Stomach (tissue), 4 donors: ENCODE measurements around the gene FCHSD2.

Experiments
- EP300 ChIP-seq: sonication (generic); formaldehyde crosslinking; IDR thresholded peaks from one replicate; pipeline ENCODE4 v1.6.1; 2017; ENCODE audit warnings: antibody characterized with exemption
- POLR2A ChIP-seq, 4 donors: fragments of 450-650 bp; IDR thresholded peaks; one replicate each; pipeline ENCODE4 v1.6.1; 2016; ENCODE audit warnings: antibody characterized with exemption in 4 of 4, control low read depth in 2 of 4, mild to moderate bottlenecking in 1 of 4, moderate library complexity in 1 of 4
- POLR2AphosphoS5 ChIP-seq, 3 donors: sonication (generic); formaldehyde crosslinking; IDR thresholded peaks; one replicate each; pipeline ENCODE4 v1.6.1; 2016; ENCODE audit warnings: antibody characterized with exemption in 3 of 3
- TF ChIP-seq, protein P1 (sequence below), 7 experiments: fragments of 450-650 bp in 4 of 7; fragments of 200-600 bp in 3 of 7; sonication (generic) in 3 of 7; IDR thresholded peaks; one replicate each; pipeline ENCODE4 v1.5.1; 2016 to 2019; ENCODE audit warnings: antibody characterized with exemption in 7 of 7, control low read depth in 2 of 7, mild to moderate bottlenecking in 1 of 7

DNA sequence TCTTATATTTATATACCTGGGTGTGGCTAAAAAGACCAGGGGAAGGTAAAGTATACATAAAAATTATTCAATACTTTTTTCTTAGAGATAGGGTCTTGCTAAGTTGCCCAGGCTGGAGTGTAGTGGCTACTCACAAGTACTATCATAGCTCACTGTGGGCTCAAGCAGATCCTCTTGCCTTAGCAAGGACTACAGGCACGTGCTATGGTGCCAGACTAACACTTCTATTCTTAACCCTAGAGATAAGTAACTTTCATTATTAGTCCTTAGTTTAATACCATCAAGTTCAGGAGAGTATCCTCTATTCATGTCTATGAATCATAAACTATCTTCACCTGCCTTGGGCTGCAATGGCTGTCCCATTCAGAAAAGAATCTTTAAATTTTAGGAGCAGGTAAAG lies 11.9 kb downstream of the FCHSD2 start:
- TF ChIP-seq POLR2A (IDR thresholded peaks at IDR 0.05) (no peak), EP300 (no peak), POLR2AphosphoS5 (IDR thresholded peaks at IDR 0.05) (no peak)
- TF ChIP-seq, protein P1, sequence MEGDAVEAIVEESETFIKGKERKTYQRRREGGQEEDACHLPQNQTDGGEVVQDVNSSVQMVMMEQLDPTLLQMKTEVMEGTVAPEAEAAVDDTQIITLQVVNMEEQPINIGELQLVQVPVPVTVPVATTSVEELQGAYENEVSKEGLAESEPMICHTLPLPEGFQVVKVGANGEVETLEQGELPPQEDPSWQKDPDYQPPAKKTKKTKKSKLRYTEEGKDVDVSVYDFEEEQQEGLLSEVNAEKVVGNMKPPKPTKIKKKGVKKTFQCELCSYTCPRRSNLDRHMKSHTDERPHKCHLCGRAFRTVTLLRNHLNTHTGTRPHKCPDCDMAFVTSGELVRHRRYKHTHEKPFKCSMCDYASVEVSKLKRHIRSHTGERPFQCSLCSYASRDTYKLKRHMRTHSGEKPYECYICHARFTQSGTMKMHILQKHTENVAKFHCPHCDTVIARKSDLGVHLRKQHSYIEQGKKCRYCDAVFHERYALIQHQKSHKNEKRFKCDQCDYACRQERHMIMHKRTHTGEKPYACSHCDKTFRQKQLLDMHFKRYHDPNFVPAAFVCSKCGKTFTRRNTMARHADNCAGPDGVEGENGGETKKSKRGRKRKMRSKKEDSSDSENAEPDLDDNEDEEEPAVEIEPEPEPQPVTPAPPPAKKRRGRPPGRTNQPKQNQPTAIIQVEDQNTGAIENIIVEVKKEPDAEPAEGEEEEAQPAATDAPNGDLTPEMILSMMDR (IDR thresholded peaks at IDR 0.05): no peak
